ENCODE results near the gene DCBLD2. TPM values are rescaled to one million over a fixed set of nuclear protein-coding genes. Genes with fewer than 3 reads are reported as not detected.

DCBLD2 gene
- total and polyA plus RNA-seq, 2 of the 13 experiments (the other 11 are each of a cell fraction or from before 2014, with no cell fraction given) = 43.8 to 56.9 TPM

- TF ChIP-seq, protein P1, sequence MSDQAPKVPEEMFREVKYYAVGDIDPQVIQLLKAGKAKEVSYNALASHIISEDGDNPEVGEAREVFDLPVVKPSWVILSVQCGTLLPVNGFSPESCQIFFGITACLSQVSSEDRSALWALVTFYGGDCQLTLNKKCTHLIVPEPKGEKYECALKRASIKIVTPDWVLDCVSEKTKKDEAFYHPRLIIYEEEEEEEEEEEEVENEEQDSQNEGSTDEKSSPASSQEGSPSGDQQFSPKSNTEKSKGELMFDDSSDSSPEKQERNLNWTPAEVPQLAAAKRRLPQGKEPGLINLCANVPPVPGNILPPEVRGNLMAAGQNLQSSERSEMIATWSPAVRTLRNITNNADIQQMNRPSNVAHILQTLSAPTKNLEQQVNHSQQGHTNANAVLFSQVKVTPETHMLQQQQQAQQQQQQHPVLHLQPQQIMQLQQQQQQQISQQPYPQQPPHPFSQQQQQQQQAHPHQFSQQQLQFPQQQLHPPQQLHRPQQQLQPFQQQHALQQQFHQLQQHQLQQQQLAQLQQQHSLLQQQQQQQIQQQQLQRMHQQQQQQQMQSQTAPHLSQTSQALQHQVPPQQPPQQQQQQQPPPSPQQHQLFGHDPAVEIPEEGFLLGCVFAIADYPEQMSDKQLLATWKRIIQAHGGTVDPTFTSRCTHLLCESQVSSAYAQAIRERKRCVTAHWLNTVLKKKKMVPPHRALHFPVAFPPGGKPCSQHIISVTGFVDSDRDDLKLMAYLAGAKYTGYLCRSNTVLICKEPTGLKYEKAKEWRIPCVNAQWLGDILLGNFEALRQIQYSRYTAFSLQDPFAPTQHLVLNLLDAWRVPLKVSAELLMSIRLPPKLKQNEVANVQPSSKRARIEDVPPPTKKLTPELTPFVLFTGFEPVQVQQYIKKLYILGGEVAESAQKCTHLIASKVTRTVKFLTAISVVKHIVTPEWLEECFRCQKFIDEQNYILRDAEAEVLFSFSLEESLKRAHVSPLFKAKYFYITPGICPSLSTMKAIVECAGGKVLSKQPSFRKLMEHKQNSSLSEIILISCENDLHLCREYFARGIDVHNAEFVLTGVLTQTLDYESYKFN (CRISPR knock-in tag; conservative IDR thresholded peaks at IDR 0.05) = peak; percentile 94
- TF ChIP-seq PHF21A (CRISPR knock-in tag; IDR thresholded peaks at IDR 0.05) (peak; percentile 80), ARNTL (CRISPR knock-in tag; IDR thresholded peaks at IDR 0.05) (peak; percentile 53; the same call in 1 of the 2 replicates), KDM2A (CRISPR knock-in tag; IDR thresholded peaks at IDR 0.05; ENCODE audit: borderline replicate concordance, low read depth) (no peak), ZNF282 (IDR thresholded peaks at IDR 0.05; ENCODE audit: partially characterized antibody) (no peak)
Observed at GRCh38 chr3:98777286-98777685, 124.2 kb downstream of the DCBLD2 start (continued).

- H3K36me3 ChIP-seq (replicated peaks in 1 of 2; ENCODE audit: control insufficient read depth in 1 of 2, insufficient read depth in 2 of 2, low read length in 2 of 2) = peaks cover 4 to 5% of the 10 kb centered on the region in 2 experiments; a peak in 4 of 5 replicates
- no TSS peak for BruUV-seq (replicated peaks)
- H3K4me1 ChIP-seq (ENCODE audit: insufficient read depth, low read length) = peaks cover 63% of the 10 kb centered on the region
- H2AFZ ChIP-seq (ENCODE audit: low read length) = no peak overlapping the region
- in situ Hi-C loops (cut with HindIII; ENCODE audit: extremely low pct_ligation_motif_present, low pct_unique_long_range_greater_than_20kb) (loop anchor here (5.0 kb wide), 1 partner anchor 44 kb away; no protein-coding TSS in a partner anchor), intact Hi-C loops (cut with micrococcal nuclease; ENCODE audit: unreplicated experiment) (no loop called here)
- peaks cover 3% of the 10 kb centered on the region for H3K79me2 ChIP-seq (ENCODE audit: insufficient read depth, low read length)
- no peaks in the 10 kb centered on the region for H4K20me1 ChIP-seq (ENCODE audit: insufficient read depth, low read length)
- FAIRE-seq = no peak
- H3K4me3 ChIP-seq (replicated peaks in 1 of 3; ENCODE audit: insufficient read depth in 1 of 3, low read depth in 2 of 3, low read length in 3 of 3) = no peak overlapping the region
- ChIA-PET CTCF (ENCODE audit: low intra/inter-chr PET ratio, low total read pairs) (no interaction called here), POLR2A (interaction anchor here (1.3 kb wide), 1 partner anchor 12 kb away, joined by 3 read pairs; no protein-coding TSS in a partner anchor)
- H3K27me3 ChIP-seq (ENCODE audit: control insufficient read depth in 1 of 2, insufficient read depth in 2 of 2, low read length in 2 of 2) = no peaks in the 10 kb centered on the region
- TF ChIP-seq, protein P2, sequence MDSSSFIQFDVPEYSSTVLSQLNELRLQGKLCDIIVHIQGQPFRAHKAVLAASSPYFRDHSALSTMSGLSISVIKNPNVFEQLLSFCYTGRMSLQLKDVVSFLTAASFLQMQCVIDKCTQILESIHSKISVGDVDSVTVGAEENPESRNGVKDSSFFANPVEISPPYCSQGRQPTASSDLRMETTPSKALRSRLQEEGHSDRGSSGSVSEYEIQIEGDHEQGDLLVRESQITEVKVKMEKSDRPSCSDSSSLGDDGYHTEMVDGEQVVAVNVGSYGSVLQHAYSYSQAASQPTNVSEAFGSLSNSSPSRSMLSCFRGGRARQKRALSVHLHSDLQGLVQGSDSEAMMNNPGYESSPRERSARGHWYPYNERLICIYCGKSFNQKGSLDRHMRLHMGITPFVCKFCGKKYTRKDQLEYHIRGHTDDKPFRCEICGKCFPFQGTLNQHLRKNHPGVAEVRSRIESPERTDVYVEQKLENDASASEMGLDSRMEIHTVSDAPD (CRISPR knock-in tag; IDR thresholded peaks at IDR 0.05) = no peak
- TF ChIP-seq SPEN (CRISPR knock-in tag; IDR thresholded peaks at IDR 0.05; ENCODE audit: low read depth) = no peak
- 0 out of 2 replicates have a peak overlapping the region, but pooled peaks have one; percentile 2 for H3K4me2 ChIP-seq (ENCODE audit: low read depth, low read length)
- peak overlapping the region; percentile 83 for H3K27ac ChIP-seq (ENCODE audit: extremely low read length, insufficient read depth, low read length)
- H3K9me3 ChIP-seq (ENCODE audit: low read length) = no peaks in the 10 kb centered on the region
- no peak for ATAC-seq
- DNase-seq (ENCODE audit: low spot score) = no peak
- H3K9ac ChIP-seq (ENCODE audit: insufficient read depth, low read depth, low read length) = no peak overlapping the region
Observed at GRCh38 chr3:98776140-98776493, 125.4 kb downstream of the DCBLD2 start.

Data from HepG2 (cell line).